H9 (cell line): Measurements from ENCODE around the gene NCK1. TPM values are rescaled to one million over a fixed set of nuclear protein-coding genes. Genes with fewer than 3 reads are reported as not detected.
A peak's percentile ranks its signal among the peaks of the same experiment; 100 is the strongest.
"Not testable (repeated sequence)": the region's sequence is repeated elsewhere in the genome, so short reads cannot be mapped to it uniquely, and the experiment has no call there.

Experiments
- DNase-seq: peaks from one replicate; pipeline ENCODE4 v3.0.0-alpha.2; 2017
- H2AFZ ChIP-seq: one replicate; pipeline ENCODE4 v1.6.1; 2013; ENCODE audit warnings: mild to moderate bottlenecking, low read length, control low read depth, moderate library complexity
- H2AK5ac ChIP-seq: 2 replicates; pipeline ENCODE4 v1.6.1; 2013; ENCODE audit warnings: low read length, control low read depth, mixed read lengths; ENCODE audit not compliant: insufficient read length
- H2BK120ac ChIP-seq: one replicate; pipeline ENCODE4 v1.6.1; 2013; ENCODE audit warnings: low read depth, mild to moderate bottlenecking, low read length, control low read depth, inconsistent platforms; ENCODE audit not compliant: poor library complexity, severe bottlenecking
- H2BK12ac ChIP-seq: 2 replicates; pipeline ENCODE4 v1.6.1; 2013; ENCODE audit warnings: low read length, control low read depth, mixed read lengths, low read depth; ENCODE audit not compliant: insufficient read length
- H2BK15ac ChIP-seq: 2 replicates; pipeline ENCODE4 v1.6.1; 2013; ENCODE audit warnings: low read depth, low read length, control low read depth
- H2BK20ac ChIP-seq: one replicate; pipeline ENCODE4 v1.6.1; 2013; ENCODE audit warnings: low read depth, mild to moderate bottlenecking, low read length, control low read depth, inconsistent platforms; ENCODE audit not compliant: poor library complexity, severe bottlenecking
- H2BK5ac ChIP-seq: 2 replicates; pipeline ENCODE4 v1.6.1; 2013; ENCODE audit warnings: low read length, control low read depth, mixed read lengths; ENCODE audit not compliant: insufficient read length
- H3K14ac ChIP-seq: 2 replicates; pipeline ENCODE4 v1.6.1; 2013; ENCODE audit warnings: low read length, control low read depth; ENCODE audit not compliant: insufficient read depth
- H3K18ac ChIP-seq: 2 replicates; pipeline ENCODE4 v1.6.1; 2013; ENCODE audit warnings: low read depth, mild to moderate bottlenecking, mixed read lengths, low read length, control low read depth; ENCODE audit not compliant: insufficient read length
- H3K23ac ChIP-seq: 2 replicates; pipeline ENCODE4 v1.6.1; 2013; ENCODE audit warnings: low read length, control low read depth, mixed read lengths, low read depth; ENCODE audit not compliant: insufficient read length
- H3K23me2 ChIP-seq: 2 replicates; pipeline ENCODE4 v1.6.1; 2013; ENCODE audit warnings: low read depth, mild to moderate bottlenecking, mixed read lengths, low read length, control low read depth; ENCODE audit not compliant: insufficient read length, poor library complexity, severe bottlenecking
- H3K27ac ChIP-seq: 2 replicates; pipeline ENCODE4 v1.5.1; 2013; ENCODE audit warnings: low read length, control low read depth, mixed read lengths, low read depth; ENCODE audit not compliant: insufficient read length
- H3K27me3 ChIP-seq: 2 replicates; pipeline ENCODE4 v1.6.1; 2013; ENCODE audit warnings: low read length, control low read depth, inconsistent platforms; ENCODE audit not compliant: insufficient read depth
- H3K4ac ChIP-seq: 2 replicates; pipeline ENCODE4 v1.6.1; 2013; ENCODE audit warnings: low read depth, mild to moderate bottlenecking, control low read depth, inconsistent platforms, low read length, moderate library complexity
- H3K4me1 ChIP-seq: 2 replicates; pipeline ENCODE4 v1.6.1; 2013; ENCODE audit warnings: low read length, control low read depth, inconsistent platforms; ENCODE audit not compliant: insufficient read depth
- H3K4me2 ChIP-seq: 2 replicates; pipeline ENCODE4 v1.6.1; 2013; ENCODE audit warnings: low read length, control low read depth, mixed read lengths; ENCODE audit not compliant: insufficient read length, insufficient read depth
- H3K56ac ChIP-seq: 2 replicates; pipeline ENCODE4 v1.6.1; 2013; ENCODE audit warnings: low read depth, mild to moderate bottlenecking, mixed read lengths, low read length, control low read depth; ENCODE audit not compliant: insufficient read length
- H3K79me1 ChIP-seq: 2 replicates; pipeline ENCODE4 v1.6.1; 2013; ENCODE audit warnings: low read depth, mild to moderate bottlenecking, moderate library complexity, low read length, control low read depth, inconsistent platforms; ENCODE audit not compliant: insufficient read depth, poor library complexity, severe bottlenecking
- H3K79me2 ChIP-seq: 2 replicates; pipeline ENCODE4 v1.6.1; 2013; ENCODE audit warnings: low read length, control low read depth, inconsistent platforms; ENCODE audit not compliant: insufficient read depth
- H3K9ac ChIP-seq: 2 replicates; pipeline ENCODE4 v1.6.1; 2013; ENCODE audit warnings: low read length, control low read depth, mixed read lengths; ENCODE audit not compliant: insufficient read length; ENCODE audit errors: extremely low read depth
- H3K9me3 ChIP-seq: one replicate; pipeline ENCODE4 v1.6.1; 2013; ENCODE audit warnings: low read depth, low read length, inconsistent platforms; ENCODE audit not compliant: control insufficient read depth
- H3T11ph ChIP-seq: one replicate; pipeline ENCODE4 v1.6.1; 2013; ENCODE audit warnings: mild to moderate bottlenecking, low read length, control low read depth, inconsistent platforms
- H4K20me1 ChIP-seq: one replicate; pipeline ENCODE4 v1.6.1; 2013; ENCODE audit not compliant: control insufficient read depth, insufficient read length, insufficient read depth
- H4K5ac ChIP-seq: 2 replicates; pipeline ENCODE4 v1.6.1; 2013; ENCODE audit warnings: low read depth, mild to moderate bottlenecking, mixed read lengths, low read length, control low read depth; ENCODE audit not compliant: insufficient read length
- H4K8ac ChIP-seq: replicated peaks from 2 replicates; pipeline ENCODE4 v1.6.1; 2013; ENCODE audit warnings: low read length, control low read depth, mixed read lengths, low read depth; ENCODE audit not compliant: insufficient read length
- H4K91ac ChIP-seq: 2 replicates; pipeline ENCODE4 v1.6.1; 2013; ENCODE audit warnings: low read depth, mild to moderate bottlenecking, moderate library complexity, mixed read lengths, low read length, control low read depth; ENCODE audit not compliant: insufficient read length
- H3K27ac Mint-ChIP-seq, 3 experiments: 2 replicates in 2 of 3; 3 replicates in 1 of 3; pipeline ENCODE4 v1.8.0; 2020 to 2021; ENCODE audit warnings: mixed read lengths in 3 of 3, mild to moderate bottlenecking in 1 of 3, moderate library complexity in 1 of 3
- H3K27me3 Mint-ChIP-seq: 2 replicates; pipeline ENCODE4 v1.8.0; 2021; ENCODE audit warnings: low read depth, mild to moderate bottlenecking, moderate library complexity, mixed read lengths
- H3K36me3 Mint-ChIP-seq, 3 experiments: 2 replicates in 2 of 3; 3 replicates in 1 of 3; pipeline ENCODE4 v1.8.0; 2020 to 2021; ENCODE audit warnings: low read depth in 3 of 3, mixed read lengths in 3 of 3; ENCODE audit not compliant: insufficient read depth in 1 of 3
- H3K4me1 Mint-ChIP-seq, 2 experiments: 2 replicates each; pipeline ENCODE4 v1.8.0; 2020; ENCODE audit warnings: mixed read lengths in 2 of 2
- H3K4me3 Mint-ChIP-seq, 2 experiments: 2 replicates in 1 of 2; 3 replicates in 1 of 2; pipeline ENCODE4 v1.8.0; 2020 to 2021; ENCODE audit warnings: mild to moderate bottlenecking in 2 of 2, mixed read lengths in 2 of 2, moderate library complexity in 1 of 2
- H3K9me3 Mint-ChIP-seq, 2 experiments: 2 replicates in 1 of 2; 3 replicates in 1 of 2; pipeline ENCODE4 v1.8.0; 2020; ENCODE audit warnings: mild to moderate bottlenecking in 2 of 2, mixed read lengths in 2 of 2, moderate library complexity in 1 of 2
- CTCF ChIP-seq: fragments of 200-600 bp; sonication (generic); conservative IDR thresholded peaks from 3 replicates; pipeline ENCODE4 v1.8.0; 2021; ENCODE audit warnings: antibody characterized with exemption, mild to moderate bottlenecking
- WGBS: extraction: QIAGEN DNeasy Blood & Tissue Kit; methylation state at CpG from one replicate; pipeline ENCODE4 v1.1.7; 2013; ENCODE audit warnings: missing lambda C conversion rate, low lambda C conversion rate, mixed read lengths; ENCODE audit not compliant: insufficient read length; ENCODE audit errors: extremely low coverage; 5-methylcytosine and 5-hydroxymethylcytosine counted together
- total RNA-seq: library from RNA; stranded (reverse); gene quantifications from 2 replicates; pipeline ENCODE4 v1.2.1, GENCODE V29; 2021

The NCK1 gene
- total RNA-seq, 1 experiment from 2014 or later, result 26.4 TPM

- Mint-ChIP-seq H3K27me3 (no peaks in the 10 kb centered on the region; the same call in 1 of the 2 replicates), H3K4me1 (peaks cover 52 to 54% of the 10 kb centered on the region in 2 experiments), H3K27ac (peak overlapping the region; percentile 44 to 84 (median 75); a peak in 6 of 7 replicates), H3K36me3 (peaks cover 6 to 14% (median 9%) of the 10 kb centered on the region in 3 experiments), H3K4me3 (no peak overlapping the region), H3K9me3 (peaks cover 3 to 7% of the 10 kb centered on the region in 2 experiments; a peak in 4 of 5 replicates)
- no peak for DNase-seq
- Histone ChIP-seq H2BK20ac (no peak overlapping the region), H3K27me3 (no peaks in the 10 kb centered on the region), H3K4me2 (no peak overlapping the region), H3T11ph (no peak overlapping the region), H2AK5ac (no peak overlapping the region), H2AFZ (no peak overlapping the region), H3K23ac (no peak overlapping the region), H3K9me3 (no peaks in the 10 kb centered on the region), H2BK120ac (no peak overlapping the region), H3K14ac (no peak overlapping the region), H3K27ac (no peak overlapping the region), H4K5ac (no peak overlapping the region), H4K8ac (no peak overlapping the region), H4K91ac (no peak overlapping the region), H3K9ac (no peak overlapping the region), H3K18ac (no peak overlapping the region), H3K4me1 (no peaks in the 10 kb centered on the region; the same call in 1 of the 2 replicates), H3K23me2 (no peaks in the 10 kb centered on the region), H3K79me1 (no peaks in the 10 kb centered on the region), H3K4ac (no peak overlapping the region), H3K79me2 (peaks cover 14% of the 10 kb centered on the region; the same call in 1 of the 2 replicates), H3K56ac (no peak overlapping the region), H4K20me1 (no peaks in the 10 kb centered on the region), H2BK12ac (no peak overlapping the region), H2BK5ac (no peak overlapping the region), H2BK15ac (no peak overlapping the region)
- no peak for TF ChIP-seq CTCF
- no CpG with 5 or more reads among the region's 3 CpGs for WGBS
Measured at GRCh38 chr3:136901391-136901790, 39.4 kb downstream of the NCK1 start.

- H3K4me1 ChIP-seq, H3K14ac ChIP-seq, H2BK20ac ChIP-seq, H2BK120ac ChIP-seq, H4K8ac ChIP-seq, H2AFZ ChIP-seq, H3K27me3 Mint-ChIP-seq, DNase-seq, H4K5ac ChIP-seq, H3K79me1 ChIP-seq, H3T11ph ChIP-seq, H3K27me3 ChIP-seq, H3K9me3 ChIP-seq, H3K9ac ChIP-seq, H2BK5ac ChIP-seq, H2BK12ac ChIP-seq, H4K20me1 ChIP-seq, H3K4me3 Mint-ChIP-seq, H2AK5ac ChIP-seq, H3K27ac ChIP-seq, H3K4ac ChIP-seq, H2BK15ac ChIP-seq, H3K9me3 Mint-ChIP-seq, H3K23ac ChIP-seq, H3K4me2 ChIP-seq, H4K91ac ChIP-seq, H3K18ac ChIP-seq, H3K56ac ChIP-seq, H3K23me2 ChIP-seq: not testable (repeated sequence)
- no CpG with 5 or more reads among the region's 1 CpG for WGBS
- Mint-ChIP-seq H3K36me3 (peaks cover 6 to 14% (median 9%) of the 10 kb centered on the region in 3 experiments), H3K4me1 (peaks cover 60% of the 10 kb centered on the region in 2 experiments), H3K27ac (peak overlapping the region; percentile 6 to 75 (median 57); a peak in 5 of 7 replicates)
- peaks cover 21% of the 10 kb centered on the region; the same call in 1 of the 2 replicates for H3K79me2 ChIP-seq
Measured at GRCh38 chr3:136902530-136902929, 40.5 kb downstream of the NCK1 start.
